HG02678 (cell line): ENCODE results near the gene ERMARD.

Source experiments
- ATAC-seq: cut with Tn5 transposase; IDR thresholded peaks from one replicate; pipeline ENCODE4 v1.9.1; 2021; ENCODE audit warnings: mild to moderate bottlenecking, moderate library complexity; ENCODE audit not compliant: unreplicated experiment

Gene ERMARD

GRCh38 chr6:169820358-169820757 lies 68.9 kb downstream of the ERMARD start:
- ATAC-seq, result no peak

GRCh38 chr6:169824021-169824420 lies 72.6 kb downstream of the ERMARD start:
- no peak for ATAC-seq

DNA sequence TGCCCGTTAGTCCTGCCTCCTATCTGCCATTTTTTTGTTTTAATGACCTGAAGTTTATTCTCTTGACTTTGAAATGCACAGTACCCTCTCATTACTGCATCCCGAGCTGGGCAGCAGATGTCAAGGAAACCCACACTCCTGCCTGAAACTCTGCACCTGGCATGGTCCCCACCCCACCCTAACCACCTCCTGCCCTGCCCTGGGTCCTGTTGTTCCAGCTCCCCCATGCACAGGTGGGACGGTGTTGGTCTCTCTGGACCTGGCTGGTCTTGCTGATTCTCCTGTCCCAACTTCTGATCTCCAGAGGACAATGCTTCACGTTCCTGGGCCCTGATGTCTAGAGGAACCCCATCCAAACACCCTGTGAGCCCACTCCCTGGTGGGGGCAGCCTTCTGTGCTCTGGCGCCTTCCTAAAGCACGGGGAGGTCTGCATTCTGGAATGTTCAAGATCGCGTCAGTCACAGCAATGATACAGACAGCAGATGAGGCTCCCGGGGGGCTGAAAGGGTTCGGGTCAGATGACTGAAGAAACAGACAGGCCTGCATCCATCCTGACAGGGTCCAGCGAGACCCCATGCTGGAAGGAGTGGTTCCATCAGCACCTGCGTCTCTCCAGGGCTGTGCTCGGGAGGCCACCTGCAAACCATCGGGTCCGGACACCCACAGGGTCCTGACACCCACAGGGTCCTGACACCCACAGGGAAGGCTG lies 73.6 kb downstream of the ERMARD start:
- no peak for ATAC-seq

DNA sequence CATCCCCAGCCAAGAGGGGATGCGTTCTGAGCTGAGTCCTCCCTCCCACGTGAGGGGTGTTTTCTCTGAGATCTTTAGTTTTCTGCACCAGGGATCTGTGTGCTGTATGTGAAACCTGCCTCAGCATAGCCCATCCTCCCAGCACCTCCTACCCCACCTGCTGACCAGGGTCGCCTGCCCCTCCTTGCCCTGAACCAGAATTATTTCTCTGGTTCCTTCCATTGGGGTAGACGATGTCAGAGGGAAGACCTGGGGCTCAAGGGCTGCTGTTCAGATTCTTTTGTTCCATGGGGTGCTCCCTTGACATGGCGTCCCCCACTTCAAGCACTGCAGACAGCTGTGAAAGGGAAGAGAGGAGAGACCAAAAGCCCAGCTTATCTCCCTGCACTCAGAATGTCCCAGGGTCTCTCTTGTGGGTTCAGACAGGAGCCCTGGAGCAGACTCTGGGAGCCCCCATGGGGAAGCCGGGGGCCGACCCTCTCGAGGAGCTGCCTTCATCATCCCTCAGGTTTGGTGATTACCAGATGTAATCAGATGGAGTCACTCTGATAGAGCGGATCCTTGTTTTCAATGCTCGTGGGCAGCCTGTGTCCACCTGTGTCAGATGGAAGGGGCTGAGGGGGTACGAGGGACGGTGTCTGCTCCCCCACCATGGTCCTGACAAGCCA lies 74.3 kb downstream of the ERMARD start:
- ATAC-seq, result no peak

DNA sequence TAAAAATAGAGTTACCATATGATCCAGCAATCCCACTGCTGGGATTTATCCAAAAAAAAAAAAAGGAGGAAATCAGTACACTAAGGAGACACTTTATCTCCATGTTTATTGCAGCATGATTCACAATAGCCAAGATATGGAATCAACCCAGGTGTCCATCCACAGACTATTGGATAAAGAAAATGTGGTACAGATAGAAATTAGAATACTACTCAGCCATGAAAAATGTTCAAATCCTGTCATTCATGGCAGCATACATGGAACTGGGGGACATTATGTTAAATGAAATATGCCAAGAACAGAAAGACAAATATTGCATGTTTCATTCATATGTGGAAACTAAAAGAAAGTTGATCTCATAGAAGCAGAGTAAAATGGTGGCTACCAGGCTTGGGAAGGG lies 75.3 kb downstream of the ERMARD start:
- ATAC-seq, result no peak

DNA sequence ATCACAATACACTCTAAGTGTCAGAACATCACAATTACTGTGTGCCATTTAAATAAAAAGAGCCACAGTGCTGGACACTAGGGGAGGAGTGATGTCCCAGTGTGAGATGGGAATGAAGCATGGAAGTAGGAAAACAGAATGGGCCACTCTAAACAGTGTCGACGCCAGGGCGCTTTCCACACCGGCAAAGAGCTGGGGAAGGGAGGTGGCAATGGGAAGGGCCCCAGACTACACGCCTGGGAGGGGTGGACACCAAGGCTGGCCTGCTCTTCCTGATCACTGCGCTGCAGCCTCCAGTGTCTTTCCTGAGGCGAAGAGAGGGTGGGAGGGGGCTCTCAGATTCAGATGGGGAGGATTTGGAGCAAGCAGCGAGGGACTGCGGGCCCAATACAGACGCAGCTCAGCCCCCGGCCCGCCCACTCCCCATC lies 75.9 kb downstream of the ERMARD start:
- ATAC-seq, result no peak

GRCh38 chr6:169828176-169828575 lies 76.8 kb downstream of the ERMARD start:
- no peak for ATAC-seq

- ATAC-seq, result no peak
Measured at GRCh38 chr6:169829786-169830185, 78.4 kb downstream of the ERMARD start.

- ATAC-seq, result no peak
Measured at GRCh38 chr6:169830876-169831275, 79.5 kb downstream of the ERMARD start.
